Measurements from ENCODE around the gene PCDHGA7. TPM values are rescaled to one million over a fixed set of nuclear protein-coding genes. Genes with fewer than 3 reads are reported as not detected.
"Not testable (repeated sequence)": the region's sequence is repeated elsewhere in the genome, so short reads cannot be mapped to it uniquely, and the experiment has no call there.

Gene PCDHGA7
- total and polyA plus RNA-seq, 2 donors (not counting 3 experiments of a cell fraction or from before 2014, with no cell fraction given): 0.84 to 1.8 TPM

- no peak overlapping the region for H2AFZ ChIP-seq (ENCODE audit: low read depth, low read length)
- dilution Hi-C loops (cut with MboI; ENCODE audit: extremely low pct_ligation_motif_present, low sequenced_read_pairs): no loop called here
- H3K4me2 ChIP-seq (ENCODE audit: insufficient read depth, low read length): no peak overlapping the region
- H3K4me1 ChIP-seq (ENCODE audit: control insufficient read depth, extremely low read depth, insufficient read depth, low read length): no peaks in the 10 kb centered on the region
- H3K9me1 ChIP-seq (replicated peaks; ENCODE audit: control insufficient read depth, extremely low read depth, insufficient read depth, low read length): no peaks in the 10 kb centered on the region
- H3K27ac ChIP-seq (ENCODE audit: insufficient read depth, low read depth, low read length): no peak overlapping the region
- CTCF ChIA-PET: interaction anchor here (0.8 to 3.7 kb wide), 4 partner anchors 20 to 171 kb away, joined by 3 to 16 read pairs (median 6); partner anchors contain the start of genes PCDHGA10 and PCDHGA3
- no peak overlapping the region for H3K9ac ChIP-seq (replicated peaks; ENCODE audit: extremely low read depth, insufficient read depth, low read length)
- H3K79me2 ChIP-seq (ENCODE audit: control insufficient read depth, insufficient read depth, low read length): no peaks in the 10 kb centered on the region
- peaks cover 2% of the 10 kb centered on the region for H3K9me3 ChIP-seq (replicated peaks; ENCODE audit: control insufficient read depth, insufficient read depth, low read length)
- H4K20me1 ChIP-seq (replicated peaks; ENCODE audit: control insufficient read depth, extremely low read depth, insufficient read depth, low read length): no peaks in the 10 kb centered on the region
- BruUV-seq (replicated peaks): no TSS peak
- FAIRE-seq: no peak
- TF ChIP-seq POLR2A (IDR thresholded peaks at IDR 0.05; ENCODE audit: low read depth, low read length): no peak
- no peak for TF ChIP-seq POLR2AphosphoS5 (IDR thresholded peaks at IDR 0.05; ENCODE audit: insufficient read depth, low read depth, low read length)
- no peak for TF ChIP-seq EZH2 (IDR thresholded peaks at IDR 0.05; ENCODE audit: borderline replicate concordance, low read depth, low read length, severe bottlenecking)
- no peak for TF ChIP-seq GATA2 (IDR thresholded peaks at IDR 0.05; ENCODE audit: insufficient read depth, insufficient read length, low read depth, low read length)
- no peak for TF ChIP-seq FOS (IDR thresholded peaks at IDR 0.05; ENCODE audit: borderline replicate concordance, insufficient read depth, low read length)
- no peak for TF ChIP-seq MAX (IDR thresholded peaks at IDR 0.05; ENCODE audit: insufficient read depth, insufficient read length)
- no peak for TF ChIP-seq JUN (IDR thresholded peaks at IDR 0.05; ENCODE audit: borderline replicate concordance, insufficient read depth, insufficient read length, low read depth)
- TF ChIP-seq CTCF (IDR thresholded peaks at IDR 0.05; ENCODE audit: extremely low read depth in 1 of 2, insufficient read depth in 1 of 2, low read depth in 1 of 2, low read length in 2 of 2): no peak
- H3K27me3 ChIP-seq (ENCODE audit: control insufficient read depth in 2 of 2, insufficient read depth in 2 of 2, low read length in 2 of 2): peaks cover 29 to 75% of the 10 kb centered on the region in 2 experiments
- POLR2A ChIA-PET: no interaction called here
- intact Hi-C loops (cut with micrococcal nuclease): no loop called here
- no peak for DNase-seq (ENCODE audit: low read depth, low spot score)
- H3K4me3 ChIP-seq (replicated peaks in 1 of 3; ENCODE audit: insufficient read depth in 1 of 3, low read depth in 1 of 3, low read length in 3 of 3): no peak overlapping the region
- no peaks in the 10 kb centered on the region for H3K36me3 ChIP-seq (ENCODE audit: control insufficient read depth in 2 of 2, extremely low read depth in 1 of 2, insufficient read depth in 2 of 2, low read length in 2 of 2)
Observed at GRCh38 chr5:141393267-141393666, 10.7 kb downstream of the PCDHGA7 start.

- H2AFZ ChIP-seq (ENCODE audit: low read depth, low read length); H3K9me3 ChIP-seq (replicated peaks; ENCODE audit: control insufficient read depth, insufficient read depth, low read length); H3K9me1 ChIP-seq (replicated peaks; ENCODE audit: control insufficient read depth, extremely low read depth, insufficient read depth, low read length); H3K9ac ChIP-seq (replicated peaks; ENCODE audit: extremely low read depth, insufficient read depth, low read length); H3K4me3 ChIP-seq (replicated peaks in 1 of 3; ENCODE audit: insufficient read depth in 1 of 3, low read depth in 1 of 3, low read length in 3 of 3); dilution Hi-C loops (cut with MboI; ENCODE audit: extremely low pct_ligation_motif_present, low sequenced_read_pairs); H3K27ac ChIP-seq (ENCODE audit: insufficient read depth, low read depth, low read length); H3K79me2 ChIP-seq (ENCODE audit: control insufficient read depth, insufficient read depth, low read length); H3K4me2 ChIP-seq (ENCODE audit: insufficient read depth, low read length); POLR2A ChIA-PET; H4K20me1 ChIP-seq (replicated peaks; ENCODE audit: control insufficient read depth, extremely low read depth, insufficient read depth, low read length); H3K36me3 ChIP-seq (ENCODE audit: control insufficient read depth in 2 of 2, extremely low read depth in 1 of 2, insufficient read depth in 2 of 2, low read length in 2 of 2); FAIRE-seq; BruUV-seq (replicated peaks); H3K4me1 ChIP-seq (ENCODE audit: control insufficient read depth, extremely low read depth, insufficient read depth, low read length); DNase-seq (ENCODE audit: low read depth, low spot score); intact Hi-C loops (cut with micrococcal nuclease): not testable (repeated sequence)
- H3K27me3 ChIP-seq (ENCODE audit: control insufficient read depth in 2 of 2, insufficient read depth in 2 of 2, low read length in 2 of 2): peaks cover 32 to 81% of the 10 kb centered on the region in 2 experiments
- CTCF ChIA-PET: interaction anchor here (1.0 to 3.5 kb wide), 3 partner anchors 13 to 171 kb away, joined by 3 to 21 read pairs (median 3); partner anchors contain the start of genes PCDHB14 and PCDHGA7
Observed at GRCh38 chr5:141394401-141395187, 12.1 kb downstream of the PCDHGA7 start.
